GM21367 (cell line): ENCODE data around the gene GTF2F2.

ENCODE experiments used
- ATAC-seq: cut with Tn5 transposase; IDR thresholded peaks from one replicate; pipeline ENCODE4 v1.9.1; 2021; ENCODE audit not compliant: unreplicated experiment

The GTF2F2 gene

GRCh38 chr13:45299194-45299593 lies 178.9 kb downstream of the GTF2F2 start:
- no peak for ATAC-seq

GRCh38 chr13:45300190-45300985 lies 180.1 kb downstream of the GTF2F2 start:
- ATAC-seq, result no peak

- no peak for ATAC-seq
These were observed 181.0 kb downstream of the GTF2F2 start for GRCh38 chr13:45301263-45301662.

- no peak for ATAC-seq
These were observed 182.2 kb downstream of the GTF2F2 start for GRCh38 chr13:45302507-45302906.

GRCh38 chr13:45303026-45303425 lies 182.7 kb downstream of the GTF2F2 start:
- no peak for ATAC-seq

GRCh38 chr13:45303866-45304265 lies 183.6 kb downstream of the GTF2F2 start:
- ATAC-seq, result no peak

GRCh38 chr13:45305079-45305478 lies 184.8 kb downstream of the GTF2F2 start:
- ATAC-seq, result no peak

GRCh38 chr13:45306966-45307365 lies 186.7 kb downstream of the GTF2F2 start:
- no peak for ATAC-seq

GRCh38 chr13:45310341-45311131 lies 190.2 kb downstream of the GTF2F2 start:
- no peak for ATAC-seq

- ATAC-seq, result no peak
These were observed 194.5 kb downstream of the GTF2F2 start for GRCh38 chr13:45314822-45315221.

GRCh38 chr13:45315520-45316167 lies 195.3 kb downstream of the GTF2F2 start:
- no peak for ATAC-seq

- no peak for ATAC-seq
These were observed 196.0 kb downstream of the GTF2F2 start for GRCh38 chr13:45316338-45316737.

GRCh38 chr13:45316996-45317395 lies 196.7 kb downstream of the GTF2F2 start:
- ATAC-seq, result no peak

GRCh38 chr13:45320876-45321629 lies 200.7 kb downstream of the GTF2F2 start:
- ATAC-seq, result no peak

GRCh38 chr13:45325806-45326205 lies 205.5 kb downstream of the GTF2F2 start:
- no peak for ATAC-seq

GRCh38 chr13:45327253-45327955 lies 207.1 kb downstream of the GTF2F2 start:
- ATAC-seq, result no peak

- no peak for ATAC-seq
These were observed 208.4 kb downstream of the GTF2F2 start for GRCh38 chr13:45328661-45329111.

GRCh38 chr13:45331123-45331619 lies 210.9 kb downstream of the GTF2F2 start:
- no peak for ATAC-seq

GRCh38 chr13:45331692-45332035 lies 211.4 kb downstream of the GTF2F2 start:
- no peak for ATAC-seq
